Upper lobe of right lung (tissue), 1 donor: ENCODE results near the gene NRXN3. TPM values are rescaled to one million over a fixed set of nuclear protein-coding genes. Genes with fewer than 3 reads are reported as not detected.

Experiments
- ATAC-seq: fragments of 200-7000 bp; cut with Tn5 transposase; one replicate; pipeline ENCODE4 v1.9.1; 2020; ENCODE audit warnings: mild to moderate bottlenecking, moderate library complexity
- DNase-seq: peaks from one replicate; pipeline ENCODE4 v3.0.0-alpha.2; 2020
- H3K27ac ChIP-seq: fragments of 200-600 bp; one replicate; pipeline ENCODE4 v1.8.0; 2022
- H3K27me3 ChIP-seq: fragments of 200-600 bp; one replicate; pipeline ENCODE4 v1.8.0; 2022; ENCODE audit warnings: mild to moderate bottlenecking
- H3K36me3 ChIP-seq: fragments of 200-600 bp; one replicate; pipeline ENCODE4 v1.8.0; 2022
- H3K4me1 ChIP-seq: fragments of 200-600 bp; one replicate; pipeline ENCODE4 v1.8.0; 2022
- H3K4me3 ChIP-seq: fragments of 200-600 bp; one replicate; pipeline ENCODE4 v1.8.0; 2022; ENCODE audit warnings: mild to moderate bottlenecking
- H3K9me3 ChIP-seq: fragments of 200-600 bp; one replicate; pipeline ENCODE4 v1.8.0; 2022
- intact Hi-C: fragments of 100-400 bp; cut with DNase I; formaldehyde crosslinking; loops from one replicate; pipeline ENCODE4 v1.11.0; 2022
- total RNA-seq: library from RNA; stranded (reverse); fragmentation: NEBNext Ultra II Directional; extraction: Animal tissue kit (Norgen Biotek cat#: 25700); gene quantifications from one replicate; pipeline ENCODE4 v1.2.1, GENCODE V29; 2021
- TF ChIP-seq, protein P1 (sequence below): fragments of 200-600 bp; IDR thresholded peaks from one replicate; pipeline ENCODE4 v1.8.0; 2022; ENCODE audit warnings: antibody characterized with exemption
- donor health status: DM: no; HTN: yes; CAD: no; lungs with severe emphysema.

NRXN3 gene
- total RNA-seq, 1 donor from 2014 or later, result 10.0 TPM

DNA sequence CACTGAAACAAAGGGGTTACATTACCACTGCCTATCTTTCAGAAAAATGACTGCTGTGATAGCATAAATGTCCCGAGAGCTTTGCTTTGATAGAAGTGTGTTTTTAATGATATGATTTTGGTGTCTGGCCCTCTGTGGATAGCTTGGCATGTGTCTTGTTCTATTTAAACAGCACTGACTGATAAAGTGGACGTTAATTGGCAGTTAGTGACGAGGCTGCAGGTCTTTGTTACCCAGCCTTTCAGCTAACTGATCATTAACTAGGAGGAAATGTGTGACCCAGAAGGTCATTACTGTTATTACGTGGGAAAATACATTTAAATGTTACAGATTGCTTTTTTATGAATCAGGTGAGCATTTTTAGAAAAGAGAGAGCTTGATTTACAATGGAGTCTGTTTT lies 1612.9 kb downstream of the NRXN3 start:
- ATAC-seq, result no peak
- H3K9me3 ChIP-seq, result no peaks in the 10 kb centered on the region
- no peak for DNase-seq
- TF ChIP-seq, protein P1, sequence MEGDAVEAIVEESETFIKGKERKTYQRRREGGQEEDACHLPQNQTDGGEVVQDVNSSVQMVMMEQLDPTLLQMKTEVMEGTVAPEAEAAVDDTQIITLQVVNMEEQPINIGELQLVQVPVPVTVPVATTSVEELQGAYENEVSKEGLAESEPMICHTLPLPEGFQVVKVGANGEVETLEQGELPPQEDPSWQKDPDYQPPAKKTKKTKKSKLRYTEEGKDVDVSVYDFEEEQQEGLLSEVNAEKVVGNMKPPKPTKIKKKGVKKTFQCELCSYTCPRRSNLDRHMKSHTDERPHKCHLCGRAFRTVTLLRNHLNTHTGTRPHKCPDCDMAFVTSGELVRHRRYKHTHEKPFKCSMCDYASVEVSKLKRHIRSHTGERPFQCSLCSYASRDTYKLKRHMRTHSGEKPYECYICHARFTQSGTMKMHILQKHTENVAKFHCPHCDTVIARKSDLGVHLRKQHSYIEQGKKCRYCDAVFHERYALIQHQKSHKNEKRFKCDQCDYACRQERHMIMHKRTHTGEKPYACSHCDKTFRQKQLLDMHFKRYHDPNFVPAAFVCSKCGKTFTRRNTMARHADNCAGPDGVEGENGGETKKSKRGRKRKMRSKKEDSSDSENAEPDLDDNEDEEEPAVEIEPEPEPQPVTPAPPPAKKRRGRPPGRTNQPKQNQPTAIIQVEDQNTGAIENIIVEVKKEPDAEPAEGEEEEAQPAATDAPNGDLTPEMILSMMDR, result no peak
- no peaks in the 10 kb centered on the region for H3K36me3 ChIP-seq
- H3K4me1 ChIP-seq, result no peaks in the 10 kb centered on the region
- intact Hi-C loops, result no loop called here
- H3K27me3 ChIP-seq, result no peaks in the 10 kb centered on the region
- no peak overlapping the region for H3K4me3 ChIP-seq
- no peak overlapping the region for H3K27ac ChIP-seq

DNA sequence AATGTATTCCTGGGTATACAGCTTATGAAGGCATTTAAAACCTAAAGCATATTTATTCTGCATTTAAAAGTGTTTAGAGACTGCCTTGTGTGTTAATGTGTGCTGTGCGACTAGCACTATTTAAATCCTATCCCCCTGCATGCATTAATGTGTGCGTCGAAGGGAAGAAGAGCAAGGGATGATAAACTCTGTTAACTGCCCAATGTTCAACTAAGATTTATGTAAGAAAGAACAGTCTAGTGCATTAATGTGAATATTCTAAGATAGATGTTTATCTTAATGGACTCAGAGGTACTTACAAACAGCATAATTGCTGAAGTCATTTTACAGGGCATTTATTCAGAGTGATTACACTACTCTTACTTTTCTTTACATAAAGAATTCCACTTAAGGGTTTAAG lies 1616.3 kb downstream of the NRXN3 start:
- ATAC-seq, result no peak
- no peak overlapping the region for H3K27ac ChIP-seq
- no peaks in the 10 kb centered on the region for H3K4me1 ChIP-seq
- H3K36me3 ChIP-seq, result no peaks in the 10 kb centered on the region
- TF ChIP-seq, protein P1, result no peak
- no peak overlapping the region for H3K4me3 ChIP-seq
- H3K27me3 ChIP-seq, result no peaks in the 10 kb centered on the region
- no peak for DNase-seq
- intact Hi-C loops, result no loop called here
- no peaks in the 10 kb centered on the region for H3K9me3 ChIP-seq

DNA sequence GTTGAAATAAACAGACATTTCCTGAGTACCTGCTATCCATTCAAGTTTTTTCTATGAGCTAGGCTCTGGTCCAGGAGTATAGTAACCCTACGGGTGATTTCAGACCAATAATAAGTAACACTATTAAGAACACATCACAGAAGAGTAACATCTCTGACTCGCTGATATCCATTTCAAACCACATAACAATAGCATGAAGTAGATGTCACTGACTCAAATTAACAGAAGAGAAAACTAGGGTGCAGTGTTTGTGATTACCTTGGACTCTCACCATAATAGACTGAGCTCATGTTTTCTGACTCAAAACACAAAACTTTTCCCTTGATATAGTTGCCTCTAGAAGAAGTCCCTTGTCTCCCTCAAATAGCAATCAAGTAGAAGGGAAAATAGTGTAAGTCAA lies 1618.2 kb downstream of the NRXN3 start:
- intact Hi-C loops, result no loop called here
- no peak for ATAC-seq
- Histone ChIP-seq H3K36me3 (no peaks in the 10 kb centered on the region), H3K9me3 (no peaks in the 10 kb centered on the region), H3K27me3 (no peaks in the 10 kb centered on the region), H3K4me1 (no peaks in the 10 kb centered on the region), H3K27ac (no peak overlapping the region), H3K4me3 (no peak overlapping the region)
- no peak for DNase-seq
- TF ChIP-seq, protein P1, result no peak

DNA sequence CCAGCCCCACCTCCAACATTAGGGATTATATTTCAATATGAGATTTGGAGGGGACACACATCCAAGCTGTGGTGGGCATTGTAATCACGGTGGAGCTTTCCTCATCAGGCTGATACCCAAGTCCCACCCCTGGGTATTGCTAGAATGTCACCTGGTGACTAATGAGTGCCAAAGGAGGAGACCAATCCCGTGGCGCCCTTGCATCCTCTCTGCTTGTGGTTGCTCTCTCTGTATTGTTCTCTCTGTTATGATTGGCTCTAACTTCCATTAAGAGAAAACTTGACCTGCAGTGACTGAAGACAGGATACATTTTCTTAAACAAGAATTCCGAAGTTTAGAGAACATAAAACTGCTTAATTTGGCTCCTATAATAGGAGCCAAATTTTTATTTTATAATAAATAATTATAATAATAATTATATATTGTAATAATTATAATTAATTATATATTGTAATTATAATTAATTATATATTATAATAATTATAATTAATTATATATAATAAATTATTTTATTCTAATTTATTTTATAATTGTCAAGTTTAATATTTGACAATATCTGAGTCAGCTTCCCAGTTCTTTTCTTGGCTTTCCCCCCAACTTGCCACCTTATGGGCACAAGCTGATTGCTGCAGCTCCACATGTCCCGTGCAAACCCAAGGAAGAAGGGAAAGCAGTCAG lies 1621.0 kb downstream of the NRXN3 start:
- H3K27me3 ChIP-seq, result no peaks in the 10 kb centered on the region
- H3K9me3 ChIP-seq, result no peaks in the 10 kb centered on the region
- H3K36me3 ChIP-seq, result no peaks in the 10 kb centered on the region
- no peaks in the 10 kb centered on the region for H3K4me1 ChIP-seq
- intact Hi-C loops, result no loop called here
- no peak overlapping the region for H3K4me3 ChIP-seq
- TF ChIP-seq, protein P1, result no peak
- DNase-seq, result no peak
- no peak overlapping the region for H3K27ac ChIP-seq
- no peak for ATAC-seq

DNA sequence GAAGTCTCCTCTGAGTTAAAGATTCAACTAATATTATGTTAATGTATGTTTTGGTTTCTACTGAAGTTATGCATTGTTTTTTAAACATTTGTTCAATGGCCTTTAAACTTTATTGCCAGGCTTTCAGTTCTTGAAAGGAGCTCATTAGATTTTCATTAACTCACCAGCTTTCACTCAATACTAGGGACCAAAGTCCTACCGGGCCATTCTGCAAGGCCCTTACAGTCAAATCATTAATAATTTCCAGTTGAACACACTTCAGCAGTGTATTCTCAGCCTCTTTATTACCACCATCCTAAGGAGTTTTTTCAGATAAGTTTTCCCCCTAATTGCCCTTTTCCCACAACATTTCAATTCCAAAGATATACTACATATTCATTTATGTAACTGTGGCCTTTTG lies 1631.9 kb downstream of the NRXN3 start:
- intact Hi-C loops, result no loop called here
- Histone ChIP-seq H3K36me3 (no peaks in the 10 kb centered on the region), H3K27me3 (no peaks in the 10 kb centered on the region), H3K27ac (no peak overlapping the region), H3K4me3 (no peak overlapping the region), H3K9me3 (no peaks in the 10 kb centered on the region), H3K4me1 (no peaks in the 10 kb centered on the region)
- TF ChIP-seq, protein P1, result no peak
- no peak for DNase-seq
- no peak for ATAC-seq

DNA sequence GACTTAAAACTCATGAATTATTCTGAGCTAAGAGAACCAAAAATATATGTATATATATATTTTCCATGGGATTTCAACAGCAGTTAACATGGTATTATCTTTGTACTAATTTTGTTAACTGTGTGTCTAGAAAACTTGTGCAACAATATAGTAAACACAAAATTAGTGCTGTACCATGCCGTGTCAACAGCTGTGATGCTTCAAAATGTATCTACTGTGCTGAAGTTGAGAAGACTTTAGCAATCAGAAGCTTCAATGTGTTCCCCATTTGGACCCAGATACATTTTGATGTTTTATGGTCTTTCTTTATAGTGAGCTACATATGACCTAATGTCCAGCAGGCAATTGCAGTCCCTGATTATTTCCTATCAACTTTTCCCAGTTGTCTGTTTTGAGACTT lies 1635.5 kb downstream of the NRXN3 start:
- Histone ChIP-seq H3K36me3 (no peaks in the 10 kb centered on the region), H3K4me1 (no peaks in the 10 kb centered on the region), H3K9me3 (no peaks in the 10 kb centered on the region), H3K27me3 (no peaks in the 10 kb centered on the region), H3K27ac (no peak overlapping the region), H3K4me3 (no peak overlapping the region)
- ATAC-seq, result no peak
- intact Hi-C loops, result no loop called here
- TF ChIP-seq, protein P1, result no peak
- no peak for DNase-seq
